ENCODE results near the gene RMC1.
A peak's percentile ranks its signal among the peaks of the same experiment; 100 is the strongest.
"Not testable (repeated sequence)": the region's sequence is repeated elsewhere in the genome, so short reads cannot be mapped to it uniquely, and the experiment has no call there.

RMC1 gene

GRCh38 chr18:23567671-23568070 is 64.4 kb downstream of the RMC1 start:
- DNase-seq: no peak

- no peak for DNase-seq
These were observed 65.2 kb downstream of the RMC1 start for GRCh38 chr18:23568281-23569138.

- DNase-seq: no peak
These were observed 66.2 kb downstream of the RMC1 start for GRCh38 chr18:23569299-23570063.

- no peak for DNase-seq
These were observed 67.7 kb downstream of the RMC1 start for GRCh38 chr18:23570912-23571504.

- DNase-seq: no peak
These were observed 68.7 kb downstream of the RMC1 start for GRCh38 chr18:23572012-23572411.

GRCh38 chr18:23572570-23572969 is 69.3 kb downstream of the RMC1 start:
- no peak for DNase-seq

DNA sequence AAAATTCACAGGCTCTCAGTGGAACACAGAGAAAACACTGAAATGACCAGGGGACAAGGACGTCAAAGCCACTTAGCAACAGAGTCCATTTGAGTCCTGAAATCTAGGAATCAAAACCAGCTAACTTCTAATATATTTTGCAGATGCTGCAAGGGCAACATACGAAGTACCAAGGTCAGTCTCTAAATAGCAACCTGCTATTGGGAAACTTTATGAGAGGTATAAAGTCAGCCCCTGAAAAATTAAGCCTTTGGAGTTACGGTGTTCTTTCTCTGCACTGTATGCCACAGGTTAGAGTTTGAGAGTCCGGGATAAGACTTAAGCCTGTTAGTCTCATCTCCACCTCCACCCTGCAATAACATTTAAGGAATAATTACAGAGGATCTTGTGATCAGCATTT is 69.7 kb downstream of the RMC1 start:
- no peak for DNase-seq

- DNase-seq: no peak
These were observed 70.5 kb downstream of the RMC1 start for GRCh38 chr18:23573626-23574431.

DNA sequence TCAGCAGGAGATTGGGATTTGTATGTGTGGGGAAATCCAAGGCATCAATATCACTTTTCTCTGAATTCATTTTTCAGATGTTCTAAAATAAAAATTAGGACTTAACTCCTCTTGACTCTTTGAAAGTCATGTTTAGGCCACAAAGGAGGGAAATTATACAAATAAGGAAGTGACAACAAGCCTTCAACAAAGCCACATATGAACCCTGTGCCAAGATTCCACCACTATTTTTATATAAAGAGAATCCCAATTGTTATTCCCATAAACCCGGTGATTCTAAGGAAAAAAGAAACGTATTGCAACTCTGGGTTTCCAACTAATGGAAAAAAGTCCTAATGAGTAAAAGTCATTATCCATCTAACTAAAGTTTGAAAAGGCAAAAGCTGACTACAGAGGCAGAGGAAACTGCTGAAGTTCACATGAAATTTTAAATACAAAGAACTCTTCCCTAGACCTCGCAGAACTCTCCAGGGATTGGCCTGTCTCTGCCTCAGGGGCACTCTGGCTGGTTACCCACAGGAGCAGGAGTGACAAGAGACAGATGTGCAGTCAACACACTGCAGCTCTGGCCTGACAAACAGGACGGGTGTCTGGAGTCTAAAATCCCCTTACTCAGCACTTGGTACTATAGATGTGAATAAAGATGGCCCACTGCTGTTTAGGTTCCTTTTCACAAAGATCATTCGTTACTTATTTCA is 71.4 kb downstream of the RMC1 start:
- no peak for DNase-seq

GRCh38 chr18:23575309-23575651 is 72.0 kb downstream of the RMC1 start:
- DNase-seq: no peak

DNA sequence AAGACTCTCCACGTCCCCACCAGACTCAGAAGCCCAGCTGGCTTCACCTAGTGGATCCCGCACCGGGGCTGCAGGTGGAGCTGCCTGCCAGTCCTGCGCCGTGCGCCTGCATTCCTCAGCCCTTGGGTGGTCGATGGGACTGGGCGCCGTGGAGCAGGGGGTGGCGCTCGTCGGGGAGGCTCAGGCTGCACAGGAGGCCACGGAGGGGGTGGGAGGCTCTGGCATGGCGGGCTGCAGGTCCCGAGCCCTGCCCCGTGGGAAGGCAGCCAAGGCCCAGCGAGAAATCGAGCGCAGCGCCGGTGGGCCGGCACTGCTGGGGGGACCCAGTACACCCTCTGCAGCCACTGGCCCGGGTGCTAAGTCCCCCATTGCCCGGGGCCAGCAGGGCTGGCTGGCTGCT is 74.2 kb downstream of the RMC1 start:
- not testable (repeated sequence) for DNase-seq

GRCh38 chr18:23578067-23578701 is 74.9 kb downstream of the RMC1 start:
- no peak for DNase-seq

GRCh38 chr18:23578891-23579653 is 75.8 kb downstream of the RMC1 start:
- peak in 1 of 2 experiments; percentile 18 for DNase-seq

DNA sequence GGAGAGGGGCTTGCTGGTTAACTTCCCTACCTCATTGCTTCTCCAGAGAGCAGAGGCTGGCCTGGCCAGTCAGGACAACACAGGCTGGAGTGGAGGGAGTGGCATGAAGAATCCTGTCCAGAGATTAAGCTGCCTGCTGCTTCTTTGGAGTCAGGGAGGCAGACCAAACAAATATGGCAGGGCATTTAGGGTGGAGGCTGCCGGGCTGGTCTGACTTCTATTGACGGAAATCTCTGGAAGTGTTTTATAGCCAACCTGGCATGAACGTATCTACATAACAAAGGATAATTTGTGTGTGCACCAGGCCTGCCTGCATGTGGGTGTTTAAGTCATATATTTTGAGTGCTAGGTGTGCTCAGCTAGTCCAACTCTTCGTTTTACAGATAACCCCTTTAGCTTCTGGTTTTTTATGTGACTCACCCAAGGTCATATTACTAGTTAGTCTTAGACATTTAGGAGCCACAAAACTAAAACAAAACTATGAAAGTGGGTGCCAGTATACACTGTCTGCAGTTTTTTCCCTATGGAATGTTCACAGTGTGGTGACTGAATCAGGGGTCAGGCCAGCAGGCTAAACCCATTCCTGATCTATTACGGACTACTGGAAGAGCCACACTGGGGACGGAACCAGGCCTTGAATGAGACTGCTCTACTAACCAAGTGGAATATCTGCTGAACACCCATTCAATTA is 77.5 kb downstream of the RMC1 start:
- DNase-seq: no peak
